ENCODE results near the gene CNOT11.

- TF ChIP-seq CTCF (IDR thresholded peaks at IDR 0.05; ENCODE audit: low read length) = no peak
- no peak for TF ChIP-seq EZH2 (optimal IDR thresholded peaks at IDR 0.05; ENCODE audit: low read depth, low read length)
Measured at GRCh38 chr2:101293544-101293943, 40.9 kb downstream of the CNOT11 start.
